CD8-positive, alpha-beta memory T cell (primary cell): ENCODE measurements around the gene ZCWPW1. TPM values are rescaled to one million over a fixed set of nuclear protein-coding genes. Genes with fewer than 3 reads are reported as not detected.

Source experiments
- CTCF ChIA-PET: fragments of 350-600 bp; sonication (Branson Sonifier 250); formaldehyde crosslinking; loops from one replicate; lab custom pipeline; 2021; ENCODE audit warnings: antibody characterized with exemption; lab: Charles Lee
- POLR2A ChIA-PET: fragments of 350-600 bp; sonication (Branson Sonifier 250); formaldehyde crosslinking; loops from one replicate; lab custom pipeline; 2021; ENCODE audit warnings: antibody characterized with exemption; lab: Charles Lee
- DNase-seq, 5 donors: peaks; one replicate each; pipeline versions ENCODE4 v3.0.0 to v3.0.0-alpha.2; 2020 to 2022; ENCODE audit warnings: mixed read lengths in 1 of 5
- H3K27ac ChIP-seq: one replicate; pipeline ENCODE4 v1.7.0; 2013; ENCODE audit warnings: low read depth, mild to moderate bottlenecking, low read length, moderate library complexity
- H3K27me3 ChIP-seq: 2 replicates; pipeline ENCODE4 v1.7.0; 2013; ENCODE audit warnings: low read length, mild to moderate bottlenecking; ENCODE audit not compliant: insufficient read depth, poor library complexity, severe bottlenecking
- H3K36me3 ChIP-seq: 2 replicates; pipeline ENCODE4 v1.7.0; 2013; ENCODE audit warnings: mild to moderate bottlenecking, low read length, moderate library complexity; ENCODE audit not compliant: insufficient read depth
- H3K4me1 ChIP-seq: 2 replicates; pipeline ENCODE4 v1.7.0; 2013; ENCODE audit warnings: mild to moderate bottlenecking, low read length, moderate library complexity; ENCODE audit not compliant: insufficient read depth
- H3K4me3 ChIP-seq: 2 replicates; pipeline ENCODE4 v1.7.0; 2013; ENCODE audit warnings: mild to moderate bottlenecking, low read length
- H3K9me3 ChIP-seq: 2 replicates; pipeline ENCODE4 v1.7.0; 2013; ENCODE audit warnings: mild to moderate bottlenecking, low read length
- H3K27ac Mint-ChIP-seq, 8 donors: one replicate each; pipeline ENCODE4 v1.8.0; 2020 to 2021; ENCODE audit warnings: mixed read lengths in 8 of 8, mild to moderate bottlenecking in 6 of 8, inconsistent platforms in 3 of 8, moderate library complexity in 3 of 8
- H3K27me3 Mint-ChIP-seq, 2 donors: one replicate each; pipeline ENCODE4 v1.8.0; 2020 to 2021; ENCODE audit warnings: mixed read lengths in 2 of 2, mild to moderate bottlenecking in 1 of 2, moderate library complexity in 1 of 2
- H3K36me3 Mint-ChIP-seq, 3 donors: one replicate each; pipeline ENCODE4 v1.8.0; 2020 to 2021; ENCODE audit warnings: mixed read lengths in 3 of 3, inconsistent platforms in 1 of 3, mild to moderate bottlenecking in 1 of 3
- H3K4me1 Mint-ChIP-seq, 3 donors: one replicate each; pipeline ENCODE4 v1.8.0; 2020 to 2021; ENCODE audit warnings: mixed read lengths in 3 of 3, inconsistent platforms in 1 of 3, mild to moderate bottlenecking in 1 of 3
- H3K4me3 Mint-ChIP-seq, 7 donors: one replicate each; pipeline ENCODE4 v1.8.0; 2020 to 2021; ENCODE audit warnings: mixed read lengths in 7 of 7, mild to moderate bottlenecking in 6 of 7, moderate library complexity in 4 of 7, inconsistent platforms in 2 of 7
- H3K9me3 Mint-ChIP-seq, 5 donors: one replicate each; pipeline ENCODE4 v1.8.0; 2020 to 2022; ENCODE audit warnings: mixed read lengths in 5 of 5, mild to moderate bottlenecking in 3 of 5, moderate library complexity in 2 of 5, inconsistent platforms in 1 of 5
- polyA plus RNA-seq: library from polyadenylated mRNA; unstranded; fragments of 300-500 nt; fragmentation: Illumina TruSeq; gene quantifications from one replicate; pipeline ENCODE4 v1.2.3, GENCODE V29; 2021
- total RNA-seq, 2 experiments: library from RNA; stranded (reverse); gene quantifications; one replicate each; pipeline ENCODE4 v1.2.3, GENCODE V29; 2021

ZCWPW1 gene
- total and polyA plus RNA-seq, 3 experiments from 2014 or later: 4.3 to 6.5 (median 5.0) TPM

- POLR2A ChIA-PET: interaction anchor here (0.7 kb wide), 1 partner anchor 162 kb away, joined by 3 read pairs; no protein-coding TSS in a partner anchor
- H3K4me1 ChIP-seq: peaks cover 10% of the 10 kb centered on the region
- H3K4me1 Mint-ChIP-seq: peaks cover 28 to 41% (median 40%) of the 10 kb centered on the region in 3 donors
Observed at GRCh38 chr7:100363098-100363497, 65.4 kb downstream of the ZCWPW1 start.

DNA sequence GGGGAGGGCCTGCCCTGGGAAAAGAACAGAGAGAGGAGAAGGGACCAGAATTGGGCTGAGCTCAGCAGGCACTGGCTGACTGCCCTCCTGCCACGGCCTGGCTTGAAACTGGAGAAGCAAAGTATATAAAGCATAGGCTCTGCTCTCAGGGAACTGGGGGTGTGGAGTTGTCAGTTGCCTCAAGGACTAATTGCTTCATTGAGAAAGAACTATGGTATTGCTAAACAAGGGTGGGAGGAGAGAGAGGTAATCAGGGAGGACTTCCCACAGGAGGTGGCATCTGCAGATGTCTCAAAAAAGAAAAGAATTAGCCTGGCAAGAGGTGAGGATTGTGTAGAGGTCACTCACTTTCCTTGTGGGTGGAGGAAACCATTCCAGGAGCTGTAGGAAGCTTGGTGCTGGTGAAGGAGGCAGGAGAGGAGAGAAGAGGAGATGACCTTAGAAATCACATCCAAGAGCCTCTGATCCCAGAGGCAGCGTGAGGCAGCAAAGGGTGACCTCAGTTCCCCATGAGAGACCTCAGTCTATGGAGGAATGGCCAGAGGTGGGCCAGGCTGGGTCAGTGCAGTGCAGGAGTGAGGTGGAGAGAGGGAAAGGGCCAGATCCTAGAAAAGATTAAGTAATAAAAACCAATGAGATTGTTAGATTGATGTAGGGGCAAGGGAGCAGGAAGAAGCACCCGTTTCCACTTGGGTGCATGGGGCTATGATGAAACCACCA lies 68.2 kb downstream of the ZCWPW1 start:
- peaks cover 49% of the 10 kb centered on the region for H3K36me3 ChIP-seq
- Mint-ChIP-seq H3K27ac (peak overlapping the region; percentile 5 to 90 (median 62)), H3K27me3 (no peaks in the 10 kb centered on the region), H3K4me3 (no peak overlapping the region), H3K36me3 (peaks cover 9 to 86% (median 25%) of the 10 kb centered on the region in 3 donors), H3K9me3 (no peaks in the 10 kb centered on the region), H3K4me1 (peaks cover 11 to 18% (median 16%) of the 10 kb centered on the region in 3 donors)
- H3K4me1 ChIP-seq: no peaks in the 10 kb centered on the region
- no peaks in the 10 kb centered on the region for H3K27me3 ChIP-seq
- CTCF ChIA-PET: interaction anchor here (1.3 kb wide), 1 partner anchor 14 kb away, joined by 3 read pairs; no protein-coding TSS in a partner anchor
- no peaks in the 10 kb centered on the region for H3K9me3 ChIP-seq
- no peak for DNase-seq
- POLR2A ChIA-PET: interaction anchor here (1.1 kb wide), 1 partner anchor 15 kb away, joined by 3 read pairs; no protein-coding TSS in a partner anchor
- no peak overlapping the region for H3K4me3 ChIP-seq
- H3K27ac ChIP-seq: no peak overlapping the region

More at GRCh38 chr7:100363098-100363497, 65.4 kb downstream of the ZCWPW1 start:
- H3K36me3 ChIP-seq: peaks cover 33% of the 10 kb centered on the region
- no peak overlapping the region for H3K4me3 ChIP-seq
- H3K27me3 ChIP-seq: no peaks in the 10 kb centered on the region
- Mint-ChIP-seq H3K4me3 (no peak overlapping the region), H3K27me3 (no peaks in the 10 kb centered on the region), H3K27ac (peak overlapping the region in 4 of 8 donors; percentile 17 to 69 (median 60)), H3K9me3 (no peaks in the 10 kb centered on the region), H3K36me3 (peaks cover 9 to 62% (median 25%) of the 10 kb centered on the region in 3 donors)
- DNase-seq: no peak
- no peaks in the 10 kb centered on the region for H3K9me3 ChIP-seq
- CTCF ChIA-PET: no interaction called here
- H3K27ac ChIP-seq: no peak overlapping the region

- POLR2A ChIA-PET: interaction anchor here (1.1 kb wide), 1 partner anchor 14 kb away, joined by 3 read pairs; no protein-coding TSS in a partner anchor
- Mint-ChIP-seq H3K27ac (peak overlapping the region in 3 of 8 donors; percentile 17 to 66 (median 58)), H3K36me3 (peaks cover 9 to 88% (median 21%) of the 10 kb centered on the region in 3 donors), H3K4me3 (no peak overlapping the region), H3K27me3 (no peaks in the 10 kb centered on the region), H3K4me1 (peaks cover 6 to 19% (median 11%) of the 10 kb centered on the region in 3 donors), H3K9me3 (no peaks in the 10 kb centered on the region)
- Histone ChIP-seq H3K4me1 (peaks cover 10% of the 10 kb centered on the region), H3K9me3 (no peaks in the 10 kb centered on the region), H3K36me3 (peaks cover 57% of the 10 kb centered on the region), H3K27me3 (no peaks in the 10 kb centered on the region), H3K27ac (no peak overlapping the region), H3K4me3 (no peak overlapping the region)
- no peak for DNase-seq
- CTCF ChIA-PET: interaction anchor here (1.3 kb wide), 1 partner anchor 12 kb away, joined by 3 read pairs; no protein-coding TSS in a partner anchor
Observed at GRCh38 chr7:100358857-100359212, 69.7 kb downstream of the ZCWPW1 start.

GRCh38 chr7:100358027-100358856 lies 70.3 kb downstream of the ZCWPW1 start, which contains the start of gene PILRB:
Gene PILRB, plus strand, starts transcription at chr7:100358117. Its CDS starts 186 bp downstream, at chr7:100358303.
- Mint-ChIP-seq H3K27ac (peak within 1 kb of the TSS in 6 of 8 donors; percentile 17 to 93 (median 68)), H3K27me3 (no peaks in the 10 kb centered on the region), H3K36me3 (peaks cover 6 to 90% (median 20%) of the 10 kb centered on the region in 3 donors), H3K4me3 (no peak within 1 kb of the TSS), H3K9me3 (no peaks in the 10 kb centered on the region), H3K4me1 (peaks cover 9 to 25% (median 17%) of the 10 kb centered on the region in 3 donors)
- H3K4me1 ChIP-seq: peaks cover 15% of the 10 kb centered on the region
- no peak for DNase-seq
- ChIA-PET CTCF (no interaction called here), POLR2A (no interaction called here)
- no peak within 1 kb of the TSS for H3K4me3 ChIP-seq
- H3K36me3 ChIP-seq: peaks cover 58% of the 10 kb centered on the region
- no peak within 1 kb of the TSS for H3K27ac ChIP-seq
- H3K27me3 ChIP-seq: no peaks in the 10 kb centered on the region
- no peaks in the 10 kb centered on the region for H3K9me3 ChIP-seq

- peak overlapping the region in 4 of 8 donors; percentile 23 to 93 (median 72) for H3K27ac Mint-ChIP-seq
- H3K9me3 Mint-ChIP-seq: no peaks in the 10 kb centered on the region
- no peaks in the 10 kb centered on the region for H3K9me3 ChIP-seq
- peaks cover 58% of the 10 kb centered on the region for H3K36me3 ChIP-seq
- no peak for DNase-seq
- peaks cover 10 to 30% (median 22%) of the 10 kb centered on the region in 3 donors for H3K4me1 Mint-ChIP-seq
- no peaks in the 10 kb centered on the region for H3K27me3 Mint-ChIP-seq
- H3K4me1 ChIP-seq: peaks cover 19% of the 10 kb centered on the region
- peaks cover 2 to 82% (median 16%) of the 10 kb centered on the region in 3 donors for H3K36me3 Mint-ChIP-seq
- no peak overlapping the region for H3K27ac ChIP-seq
- no peaks in the 10 kb centered on the region for H3K27me3 ChIP-seq
- ChIA-PET CTCF (interaction anchor here (1.4 kb wide), 1 partner anchor 154 kb away, joined by 3 read pairs; no protein-coding TSS in a partner anchor), POLR2A (no interaction called here)
- H3K4me3 ChIP-seq: no peak overlapping the region
- no peak overlapping the region for H3K4me3 Mint-ChIP-seq
Observed at GRCh38 chr7:100357131-100357561, 71.4 kb downstream of the ZCWPW1 start.

DNA sequence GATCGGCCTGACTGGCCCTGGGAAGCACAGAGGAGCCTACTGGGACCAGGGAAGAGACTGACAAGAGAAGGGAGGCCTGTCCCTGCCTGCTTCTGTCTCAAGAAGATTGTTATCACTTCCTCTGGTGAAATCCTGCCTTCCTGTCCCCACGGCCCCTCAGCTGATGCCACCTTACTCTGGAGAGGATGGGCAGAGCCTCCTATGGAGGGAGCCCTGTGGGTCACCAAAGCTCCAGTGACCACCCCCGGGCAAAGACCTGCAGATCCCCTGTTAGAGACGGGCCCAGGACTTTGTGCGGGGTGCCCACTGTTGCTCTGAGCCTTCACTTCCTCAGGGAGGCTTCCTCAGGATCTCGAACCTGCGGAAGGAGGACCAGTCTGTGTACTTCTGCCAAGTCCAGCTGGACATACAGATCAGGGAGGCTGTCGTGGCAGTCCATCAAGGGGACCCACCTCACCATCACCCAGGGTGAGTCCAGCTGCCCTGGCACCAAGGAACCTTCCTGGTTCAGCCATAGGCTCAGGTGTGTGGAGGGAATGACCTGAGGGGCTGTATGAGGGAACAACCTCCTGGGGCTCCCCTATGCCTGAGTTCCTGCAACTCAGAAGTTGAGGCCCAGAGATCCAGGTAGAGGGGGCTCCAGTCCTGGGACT lies 72.0 kb downstream of the ZCWPW1 start:
- Mint-ChIP-seq H3K27ac (peak overlapping the region in 5 of 8 donors; percentile 21 to 78 (median 29)), H3K9me3 (no peaks in the 10 kb centered on the region), H3K27me3 (no peaks in the 10 kb centered on the region), H3K36me3 (peaks cover 0 to 77% (median 13%) of the 10 kb centered on the region in 3 donors), H3K4me1 (peaks cover 15 to 31% (median 25%) of the 10 kb centered on the region in 3 donors), H3K4me3 (no peak overlapping the region)
- Histone ChIP-seq H3K4me1 (peaks cover 24% of the 10 kb centered on the region), H3K9me3 (no peaks in the 10 kb centered on the region), H3K36me3 (peaks cover 58% of the 10 kb centered on the region), H3K27ac (no peak overlapping the region), H3K27me3 (no peaks in the 10 kb centered on the region), H3K4me3 (no peak overlapping the region)
- POLR2A ChIA-PET: no interaction called here
- CTCF ChIA-PET: interaction anchor here (1.4 kb wide), 2 partner anchors 10 to 154 kb away, joined by 3 to 4 read pairs; no protein-coding TSS in a partner anchor
- no peak for DNase-seq

DNA sequence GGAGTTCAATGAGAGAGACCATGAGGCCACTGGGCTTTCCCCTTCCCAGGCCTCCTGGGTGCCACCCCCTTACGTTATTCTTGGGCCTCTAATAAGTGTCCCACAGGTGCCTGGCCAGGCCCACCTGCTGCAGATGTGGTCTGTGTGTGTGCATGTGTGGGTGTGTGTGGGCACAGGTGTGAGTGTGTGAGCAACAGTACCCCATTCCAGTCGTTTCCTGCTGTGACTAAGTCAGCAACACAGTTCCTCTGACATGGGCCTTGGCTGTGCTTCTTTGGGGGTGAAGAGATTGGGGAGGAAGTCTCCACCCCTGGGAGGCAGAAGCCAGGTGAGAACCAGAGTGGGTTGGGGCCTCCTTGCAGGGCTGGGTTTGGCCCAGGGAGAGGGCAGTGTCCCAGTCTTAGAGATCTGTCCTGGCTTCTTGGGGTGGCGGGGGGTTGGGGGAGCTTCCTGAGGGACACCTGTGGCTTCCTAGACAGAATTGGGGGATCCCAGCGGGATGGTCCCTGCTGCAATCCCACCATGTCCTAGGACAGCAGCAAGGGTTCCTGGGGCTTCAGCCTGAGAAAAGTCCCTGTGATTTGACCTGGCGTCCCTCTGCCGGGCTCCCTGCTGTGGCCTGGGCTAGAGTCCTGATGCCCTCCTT lies 74.7 kb downstream of the ZCWPW1 start:
- peak overlapping the region; percentile 80 to 96 (median 89) for H3K4me3 Mint-ChIP-seq
- H3K4me3 ChIP-seq: peak overlapping the region; percentile 54
- peaks cover 29 to 46% (median 31%) of the 10 kb centered on the region in 3 donors for H3K4me1 Mint-ChIP-seq
- ChIA-PET CTCF (no interaction called here), POLR2A (no interaction called here)
- peaks cover 29% of the 10 kb centered on the region for H3K4me1 ChIP-seq
- no peaks in the 10 kb centered on the region for H3K27me3 ChIP-seq
- H3K9me3 Mint-ChIP-seq: no peaks in the 10 kb centered on the region
- H3K36me3 Mint-ChIP-seq: peaks cover 3 to 77% (median 4%) of the 10 kb centered on the region in 3 donors
- no peaks in the 10 kb centered on the region for H3K9me3 ChIP-seq
- peak overlapping the region; percentile 51 for H3K27ac ChIP-seq
- no peaks in the 10 kb centered on the region for H3K27me3 Mint-ChIP-seq
- H3K27ac Mint-ChIP-seq: peak overlapping the region; percentile 86 to 97 (median 94)
- H3K36me3 ChIP-seq: peaks cover 44% of the 10 kb centered on the region
- DNase-seq: peak in 3 of 5 donors; percentile 21 to 67 (median 45)
